C4-2B (cell line): ENCODE results near the gene OR2W1.

ENCODE experiments used
- CTCF ChIP-seq: fragments of 450-650 bp; conservative IDR thresholded peaks from 2 replicates; pipeline ENCODE4 v1.5.1; 2017; ENCODE audit warnings: mild to moderate bottlenecking
- ZFX ChIP-seq: fragments of 450-650 bp; IDR thresholded peaks from 2 replicates; pipeline ENCODE4 v1.6.1; 2017

GRCh38 chr6:29082457-29082856 lies 37.5 kb upstream of the OR2W1 start:
- TF ChIP-seq ZFX (no peak), CTCF (no peak)
